ENCODE data around the gene HES5. TPM values are rescaled to one million over a fixed set of nuclear protein-coding genes. Genes with fewer than 3 reads are reported as not detected.
"Not testable (repeated sequence)": the region's sequence is repeated elsewhere in the genome, so short reads cannot be mapped to it uniquely, and the experiment has no call there.

HES5 gene
- polyA plus RNA-seq (ENCODE audit: insufficient read length in 12 of 12): 1 to 10 TPM in 1 of 12 donors, under 1 TPM in 8, not detected in 3; 0.11 to 1.0 (median 0.48) TPM
- long read RNA-seq, donor 1, partial matches to known transcripts: 0 of 2 reads
- long read RNA-seq, donor 1, other reads (novel, unspliced or antisense): 0 of 2 reads
- long read RNA-seq, donor 2: 0 reads
- long read RNA-seq, donor 3: 0 reads
- long read RNA-seq, donor 4: 0 reads
- long read RNA-seq, donor 5, partial matches to known transcripts: 0 of 1 reads
- long read RNA-seq, donor 5, other reads (novel, unspliced or antisense): 0 of 1 reads
- long read RNA-seq, donor 6: 0 reads
- long read RNA-seq, donor 7: 0 reads
- long read RNA-seq, donor 8, partial matches to known transcripts: 0 of 1 reads
- long read RNA-seq, donor 8, other reads (novel, unspliced or antisense): 0 of 1 reads
- long read RNA-seq, donor 9, partial matches to known transcripts: 0 of 2 reads
- long read RNA-seq, donor 9, other reads (novel, unspliced or antisense): 0 of 2 reads
- long read RNA-seq, donor 10: 0 reads
- long read RNA-seq, donor 11, partial matches to known transcripts: 0 of 2 reads
- long read RNA-seq, donor 11, other reads (novel, unspliced or antisense): 0 of 2 reads

GRCh38 chr1:2529784-2530512, at the start of gene HES5:
Gene HES5 (minus strand): TSS chr1:2530263. CDS start chr1:2530164, 99 bp downstream.
- no peak for DNase-seq

GRCh38 chr1:2578758-2579118, 48.7 kb upstream of the HES5 start:
- no peak for DNase-seq

GRCh38 chr1:2577565-2578075, 47.6 kb upstream of the HES5 start:
- DNase-seq: not testable (repeated sequence)

GRCh38 chr1:2575801-2576663, 46.0 kb upstream of the HES5 start:
- no peak for DNase-seq

- DNase-seq: no peak
These were observed 44.3 kb upstream of the HES5 start for GRCh38 chr1:2574350-2574749.

- no peak for DNase-seq
These were observed 43.3 kb upstream of the HES5 start for GRCh38 chr1:2573250-2573920.

- no peak for DNase-seq
These were observed 41.3 kb upstream of the HES5 start for GRCh38 chr1:2571348-2571747.

GRCh38 chr1:2570332-2570731, 40.3 kb upstream of the HES5 start:
- no peak for DNase-seq

- not testable (repeated sequence) for DNase-seq
These were observed 39.6 kb upstream of the HES5 start for GRCh38 chr1:2569703-2570102.

- no peak for DNase-seq
These were observed 39.0 kb upstream of the HES5 start for GRCh38 chr1:2569060-2569459.

- DNase-seq: not testable (repeated sequence)
These were observed 38.2 kb upstream of the HES5 start for GRCh38 chr1:2568187-2568816.

GRCh38 chr1:2567083-2567679, 37.1 kb upstream of the HES5 start:
- DNase-seq: no peak

GRCh38 chr1:2566101-2567045, 36.3 kb upstream of the HES5 start:
- DNase-seq: no peak

GRCh38 chr1:2564815-2565374, 34.8 kb upstream of the HES5 start:
- DNase-seq: no peak

- no peak for DNase-seq
These were observed 34.1 kb upstream of the HES5 start for GRCh38 chr1:2564006-2564814.

GRCh38 chr1:2563205-2563604, 33.1 kb upstream of the HES5 start:
- DNase-seq: no peak

Data from muscle of arm (tissue), 14 donors.